GM18873 (cell line): ENCODE measurements around the gene MDC1.
A peak's percentile ranks its signal among the peaks of the same experiment; 100 is the strongest.
"Not testable (repeated sequence)": the region's sequence is repeated elsewhere in the genome, so short reads cannot be mapped to it uniquely, and the experiment has no call there.

Experiments
- ATAC-seq: cut with Tn5 transposase; IDR thresholded peaks from one replicate; pipeline ENCODE4 v1.9.1; 2021; ENCODE audit warnings: mild to moderate bottlenecking, moderate library complexity, moderate number of reproducible peaks; ENCODE audit not compliant: unreplicated experiment, low FRiP score

Gene MDC1

DNA sequence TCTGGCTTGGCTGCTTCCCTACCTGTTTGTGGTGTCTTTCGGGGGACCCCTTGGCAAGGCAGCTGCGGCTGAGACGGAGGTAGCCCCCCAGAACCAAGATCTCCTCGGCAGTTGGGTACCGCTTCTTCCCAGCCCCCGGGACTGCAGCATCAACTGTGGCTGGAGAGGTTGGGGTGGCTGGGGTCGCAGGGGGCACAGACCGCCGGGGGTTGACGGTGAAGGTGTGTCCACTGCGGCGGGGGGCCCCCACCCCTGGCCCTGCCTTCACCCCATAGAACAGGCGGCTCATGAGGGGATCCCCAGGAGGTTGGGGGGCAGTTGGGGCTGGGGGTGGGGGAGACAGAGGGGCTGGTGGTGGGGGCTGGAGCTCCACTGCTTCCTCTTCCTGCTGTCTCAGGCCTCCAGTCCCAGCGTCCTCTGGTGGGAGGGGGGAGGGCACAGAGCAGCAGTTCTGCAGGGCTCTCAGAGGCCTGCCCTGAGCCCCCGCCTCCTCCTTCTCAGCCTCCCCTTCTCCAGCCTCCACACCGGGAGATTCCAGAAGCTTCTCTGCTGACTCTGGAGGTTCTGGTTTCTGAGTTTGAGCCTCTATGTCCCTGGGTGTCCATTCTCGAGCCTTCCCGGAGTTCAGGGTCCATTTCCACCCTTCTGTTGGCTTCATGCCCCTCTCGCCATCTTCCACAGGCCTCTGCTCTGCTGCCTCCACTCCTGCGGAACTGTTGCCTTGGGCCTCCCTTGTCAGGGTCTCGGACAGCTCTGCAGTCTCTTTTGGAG lies 32.5 kb downstream of the MDC1 start:
- no peak for ATAC-seq

DNA sequence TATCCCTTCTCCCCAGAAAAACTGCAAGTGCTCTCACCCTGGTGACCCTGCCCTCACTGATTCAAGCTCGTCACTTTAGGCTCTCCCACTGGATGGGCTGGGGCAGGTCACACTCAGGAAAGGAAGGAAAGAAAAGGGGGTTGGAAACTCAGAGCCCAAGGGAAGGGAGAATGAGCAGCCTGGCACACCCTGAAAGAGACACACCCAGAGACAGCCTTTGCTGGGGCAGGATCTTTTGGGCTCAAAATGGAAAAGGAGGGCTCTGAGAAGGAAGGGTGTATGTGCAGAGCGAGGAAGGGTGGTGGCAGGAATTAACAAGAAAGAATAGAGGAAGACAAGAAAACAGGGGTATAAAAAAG lies 33.1 kb downstream of the MDC1 start:
- no peak for ATAC-seq

GRCh38 chr6:30683183-30683979 lies 33.7 kb downstream of the MDC1 start:
- no peak for ATAC-seq

- ATAC-seq, result peak; percentile 37
Observed at GRCh38 chr6:30682143-30683117, 34.7 kb downstream of the MDC1 start.

- ATAC-seq, result no peak
Observed at GRCh38 chr6:30681766-30682142, 35.3 kb downstream of the MDC1 start.

DNA sequence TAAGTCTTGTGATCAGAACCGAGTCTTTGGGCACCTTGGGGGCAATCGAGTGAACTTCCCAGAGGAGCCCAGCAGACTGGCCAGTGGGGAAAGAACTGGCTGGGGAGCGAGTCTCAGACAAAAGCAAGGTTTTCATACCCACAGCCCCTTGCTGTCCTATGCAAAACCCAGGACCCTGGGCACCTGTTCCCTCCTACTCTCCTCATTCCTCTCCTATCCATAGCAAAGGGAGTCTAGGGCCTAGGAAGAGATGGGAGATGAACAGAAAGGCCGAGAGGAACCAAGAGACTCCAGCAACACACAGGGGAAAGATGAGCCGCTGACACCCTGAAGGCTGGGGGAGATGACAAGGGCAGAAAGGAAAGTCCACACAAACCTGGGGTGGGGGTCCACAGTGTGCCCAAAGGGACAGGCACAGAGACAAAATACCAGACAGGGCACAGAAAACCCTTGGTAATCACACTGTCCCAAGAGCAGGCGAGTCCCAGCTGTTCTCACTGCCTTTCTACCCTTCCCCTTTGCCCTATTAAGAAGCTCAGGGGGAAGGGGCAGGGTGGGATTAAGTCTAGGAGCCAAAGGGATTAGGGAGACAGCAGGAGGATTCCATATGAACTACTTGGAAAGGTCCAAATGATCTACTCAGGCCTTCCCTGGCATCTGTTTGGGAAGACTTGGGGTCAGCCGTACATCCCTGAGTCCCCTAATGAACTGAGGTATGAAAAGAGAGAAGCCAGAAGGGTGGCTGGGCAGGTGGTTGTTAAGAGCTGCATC lies 37.1 kb downstream of the MDC1 start:
- ATAC-seq, result no peak

DNA sequence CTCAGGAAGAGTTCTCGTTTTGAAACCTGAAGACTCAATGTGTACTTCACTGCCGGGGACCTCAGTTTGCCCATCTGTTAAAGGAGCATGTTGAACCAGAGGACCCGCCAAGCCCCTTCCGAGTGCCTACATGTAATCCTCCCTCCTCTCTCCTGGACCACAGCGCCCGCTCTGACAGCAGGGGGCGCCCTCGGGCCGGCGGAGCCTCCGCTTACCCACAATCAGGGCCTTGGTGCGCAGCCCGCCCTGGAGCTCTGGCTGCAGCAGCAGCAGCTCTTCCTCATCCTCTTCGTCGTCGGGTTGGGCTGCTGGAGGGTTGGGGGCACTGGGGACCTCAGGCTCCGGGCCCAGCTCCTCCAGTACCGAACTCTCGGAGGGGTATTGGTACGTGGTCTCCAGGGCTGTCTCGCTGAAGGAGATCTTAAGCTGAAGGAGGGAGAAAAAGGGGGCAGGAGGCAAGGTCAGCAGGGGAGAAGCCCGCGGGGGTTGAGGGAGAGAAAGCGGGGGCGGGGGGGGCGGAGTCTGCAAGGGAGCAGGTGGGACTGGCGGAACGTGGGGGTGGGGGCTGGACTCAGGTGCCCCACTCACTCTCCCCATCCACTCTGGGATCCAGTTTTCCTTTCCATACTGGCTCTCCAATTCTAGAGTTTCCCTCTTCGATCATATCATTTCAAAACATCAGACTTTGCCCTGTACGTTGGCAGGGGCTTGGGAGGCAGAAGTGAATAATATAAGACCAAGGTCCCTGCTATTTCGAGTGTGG lies 37.9 kb downstream of the MDC1 start:
- no peak for ATAC-seq

- ATAC-seq, result no peak
Observed at GRCh38 chr6:30676660-30677285, 40.3 kb downstream of the MDC1 start.

- ATAC-seq, result peak; percentile 65
Observed at GRCh38 chr6:30672445-30673253, 44.4 kb downstream of the MDC1 start, which contains the start of gene DHX16. Gene DHX16 (minus strand): TSS chr6:30673006. CDS start chr6:30672841, 165 bp downstream.

DNA sequence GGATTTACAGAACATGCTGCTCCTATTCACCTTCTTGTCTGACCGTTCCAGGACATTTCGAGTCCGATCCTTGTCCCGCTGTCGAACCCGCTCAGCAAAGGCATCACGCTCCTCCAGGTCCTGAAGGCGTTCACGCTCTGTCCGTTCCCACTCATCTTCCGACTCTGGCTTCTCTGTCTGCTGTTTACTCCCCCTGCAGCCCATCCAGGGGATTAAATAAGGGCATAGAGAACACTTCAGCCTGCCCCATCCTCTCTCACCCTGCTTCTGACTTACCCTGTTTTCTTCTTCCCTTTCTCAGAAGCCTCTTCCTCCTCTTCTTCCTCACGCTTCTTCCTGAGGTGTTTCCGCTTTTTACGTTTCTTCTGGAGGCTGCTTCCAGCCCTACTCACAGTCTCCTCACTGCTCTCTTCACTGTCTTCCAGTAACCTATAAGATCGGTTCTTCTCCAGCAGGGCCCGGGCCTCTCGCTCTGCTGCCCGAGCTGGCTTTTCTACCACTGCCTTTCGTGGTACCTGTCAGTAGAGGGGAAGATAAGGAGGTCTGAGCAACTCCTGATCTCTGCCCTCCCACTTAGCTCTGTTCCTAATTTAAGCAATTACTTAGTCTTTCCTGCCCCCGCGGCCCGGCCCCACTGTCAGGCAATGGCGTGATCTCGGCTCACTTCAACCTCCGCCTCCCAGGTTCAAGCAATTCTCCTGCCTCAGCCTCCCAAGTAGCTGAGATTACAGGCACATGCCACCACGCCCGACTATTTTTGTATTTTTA lies 46.1 kb downstream of the MDC1 start:
- ATAC-seq, result no peak

DNA sequence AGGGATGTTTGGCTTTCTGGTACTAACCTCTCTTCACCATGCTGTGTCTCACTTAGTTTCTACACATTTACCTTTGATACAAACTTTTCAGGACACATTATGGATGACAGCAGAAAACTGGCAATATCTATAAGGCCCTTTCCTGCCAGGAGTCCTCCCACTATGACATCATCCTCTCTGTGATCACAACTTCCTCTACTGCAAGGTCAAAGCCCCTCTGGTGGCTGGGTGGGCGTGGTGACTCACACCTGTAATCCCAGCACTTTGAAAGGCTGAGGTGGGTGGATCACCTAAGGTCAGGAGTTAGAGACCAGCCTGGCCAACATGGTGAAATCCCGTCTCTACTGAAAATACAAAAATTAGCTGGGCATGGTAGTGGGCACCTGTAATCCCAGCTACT lies 50.8 kb downstream of the MDC1 start:
- not testable (repeated sequence) for ATAC-seq

- no peak for ATAC-seq
Observed at GRCh38 chr6:30664994-30665767, 51.9 kb downstream of the MDC1 start.

DNA sequence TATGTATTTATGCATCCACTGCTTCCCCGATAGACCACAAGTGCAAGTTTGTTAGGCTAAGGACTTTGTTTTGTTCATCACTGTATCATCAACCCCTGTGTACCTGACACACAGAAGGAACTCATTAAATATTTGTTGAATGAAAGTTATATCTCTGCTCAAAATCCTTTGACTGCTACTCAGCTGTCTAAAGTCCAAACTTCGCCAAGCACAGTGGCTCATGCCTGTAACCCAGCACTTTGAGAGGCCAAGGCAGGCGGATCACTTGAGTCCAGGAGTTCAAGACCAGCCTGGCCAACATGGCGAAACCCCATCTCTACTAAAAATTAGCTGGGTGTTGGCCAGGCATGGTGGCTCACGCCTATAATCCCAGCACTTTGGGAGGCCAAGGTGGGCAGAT lies 59.2 kb downstream of the MDC1 start:
- not testable (repeated sequence) for ATAC-seq

DNA sequence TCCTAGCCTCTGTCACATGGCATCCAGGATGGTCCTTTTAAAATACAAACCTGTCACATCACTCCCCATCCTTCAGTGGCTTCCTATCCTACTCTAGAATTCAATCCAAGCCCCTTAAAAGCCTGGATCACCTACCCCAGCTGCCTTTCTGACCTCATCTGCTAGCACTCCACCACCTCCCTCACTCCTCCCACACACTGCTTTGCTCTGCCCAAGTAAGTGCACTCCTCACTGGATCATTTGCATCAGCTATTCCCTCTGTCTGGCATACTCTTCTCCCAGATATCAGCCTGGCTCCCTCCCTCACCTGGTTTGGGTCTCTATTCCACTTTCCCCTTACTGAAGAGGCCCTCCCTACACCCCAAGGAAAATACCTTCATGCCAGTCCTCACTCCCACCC lies 59.6 kb downstream of the MDC1 start:
- ATAC-seq, result no peak

GRCh38 chr6:30656513-30656912 lies 60.6 kb downstream of the MDC1 start:
- no peak for ATAC-seq

DNA sequence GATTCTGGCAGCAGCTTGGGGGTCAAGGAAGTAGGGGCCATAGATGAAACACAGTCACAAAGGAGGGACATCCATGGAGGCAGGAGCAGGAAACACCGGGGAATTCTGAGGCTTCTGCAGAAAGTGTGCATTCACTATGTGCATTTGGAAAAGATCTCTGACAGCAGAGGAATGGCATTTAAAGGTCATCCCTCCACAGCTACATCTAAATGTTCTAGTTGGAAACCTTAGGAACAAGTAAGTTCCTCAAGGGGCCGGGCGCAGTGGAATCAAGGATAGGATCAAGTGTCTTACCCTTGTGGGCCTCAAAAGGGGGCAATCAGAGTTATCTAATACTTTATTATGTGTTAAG lies 61.4 kb downstream of the MDC1 start:
- ATAC-seq, result no peak
